Heart left ventricle (tissue), 16 donors: ENCODE data around the gene FBXL3. TPM values are rescaled to one million over a fixed set of nuclear protein-coding genes. Genes with fewer than 3 reads are reported as not detected.

Experiments
- ATAC-seq, 4 donors: fragments of 200-7000 bp; cut with Tn5 transposase; one replicate each; pipeline ENCODE4 v1.9.1; 2020 to 2022; ENCODE audit warnings: moderate library complexity in 4 of 4, mild to moderate bottlenecking in 3 of 4, moderate number of reproducible peaks in 1 of 4
- DNase-seq, 5 donors: peaks; one replicate each; pipeline ENCODE4 v3.0.0-alpha.2; 2020
- H3K27ac ChIP-seq, 12 donors: fragments of 200-600 bp; sonication (generic) in 4 of 12; one replicate each; pipeline versions ENCODE4 v1.5.0 to v1.8.0; 2016 to 2022; ENCODE audit warnings: mild to moderate bottlenecking in 2 of 12
- H3K27me3 ChIP-seq, 9 donors: fragments of 200-600 bp; sonication (generic) in 2 of 9; one replicate each; pipeline versions ENCODE4 v1.5.1 to v1.8.0; 2016 to 2022; ENCODE audit warnings: mild to moderate bottlenecking in 3 of 9
- H3K36me3 ChIP-seq, 9 donors: fragments of 200-600 bp; sonication (generic) in 2 of 9; one replicate each; pipeline versions ENCODE4 v1.5.0 to v1.8.0; 2018 to 2022; ENCODE audit warnings: mild to moderate bottlenecking in 2 of 9
- H3K4me1 ChIP-seq, 12 donors: fragments of 200-600 bp; sonication (generic) in 4 of 12; one replicate each; pipeline versions ENCODE4 v1.5.0 to v1.8.0; 2016 to 2022; ENCODE audit warnings: mild to moderate bottlenecking in 3 of 12
- H3K4me3 ChIP-seq, 12 donors: fragments of 200-600 bp; sonication (generic) in 4 of 12; one replicate each; pipeline versions ENCODE4 v1.5.0 to v1.8.0; 2017 to 2022; ENCODE audit warnings: mild to moderate bottlenecking in 9 of 12, moderate library complexity in 4 of 12
- H3K9me3 ChIP-seq, 12 donors: fragments of 200-600 bp; sonication (generic) in 4 of 12; one replicate each; pipeline versions ENCODE4 v1.5.0 to v1.8.0; 2016 to 2022; ENCODE audit warnings: mild to moderate bottlenecking in 1 of 12
- POLR2A ChIP-seq, 2 donors: fragments of 450-650 bp; IDR thresholded peaks; one replicate each; pipeline ENCODE4 v1.6.1; 2017; ENCODE audit warnings: antibody characterized with exemption in 2 of 2, mild to moderate bottlenecking in 2 of 2, moderate library complexity in 2 of 2
- WGBS, 4 donors: extraction: QIAGEN DNeasy Blood & Tissue Kit in 2 of 4; methylation state at CpG; one replicate each; pipeline versions ENCODE4 v1.1.5 to v1.1.7; 2013 to 2018; 5-methylcytosine and 5-hydroxymethylcytosine counted together
- intact Hi-C, 10 donors: fragments of 100-400 bp; cut with DNase I; formaldehyde crosslinking; loops; one replicate each; pipeline versions ENCODE4 v1.11.1 to v1.14.2; 2022
- polyA plus RNA-seq, 2 donors: library from polyadenylated mRNA; stranded (reverse); fragments of 200-250 nt; gene quantifications; one replicate each; pipeline ENCODE4 v1.2.3, GENCODE V29; 2013
- total RNA-seq, 9 donors: library from RNA; depleted of rRNA in 2 of 9; stranded (reverse); fragments of >200 nt in 2 of 9; fragmentation: NEBNext Ultra II Directional in 3 of 9; extraction: Animal tissue kit (Norgen Biotek cat#: 25700) in 3 of 9; gene quantifications; one replicate each; pipeline versions ENCODE4 v1.1.0 to v1.2.4, GENCODE V29; 2016 to 2023
- TF ChIP-seq, protein P1 (sequence below), 12 donors: fragments of 200-600 bp; sonication (generic) in 4 of 12; IDR thresholded peaks; one replicate each; pipeline versions ENCODE4 v1.5.0 to v1.8.0; 2018 to 2022; ENCODE audit warnings: antibody characterized with exemption in 12 of 12, mild to moderate bottlenecking in 5 of 12
- donor health status: ischemic (EF 13 %, LVEDD 7.1; RV severe dilation, severe dysfunction).
- donor health status: healthy with polysubstance abuse.
- donor health status: DM: no; HTN: yes; CAD: no.
- donor health status: DM: no; HTN: no; CAD: no.
- donor health status: ischemic (EF 25% LVEDD 6.9; RV normal size, moderate dysfunction).
- donor health status: ischemic (EF 25% LVEDD 5.7; RV mildly dilated, moderate dysfunction).
- donor health status: healthy.
- donor health status: DM: yes; HTN: yes; CAD: no.
- donor health status: ischemic (EF 35%, LVEDD 5.7; RV mildly dilated, moderate dysfunction).
- donor health status: nonischemic (EF 11% LVEDD 7.7; RV severe dilation, severe dysfunction).
- donor health status: DM: yes; HTN: yes; CAD: no.
- donor health status: PGD.
- donor health status: ischemic (EF 29% LVEDD 5.4; RV normal size, mild dysfunction).
- donor health status: nonischemic (EF 23%, LVEDD 6.1; RV moderate dilation, normal function).

Gene FBXL3
- total and polyA plus RNA-seq, 11 donors, result 11.8 to 50.0 (median 31.4) TPM

DNA sequence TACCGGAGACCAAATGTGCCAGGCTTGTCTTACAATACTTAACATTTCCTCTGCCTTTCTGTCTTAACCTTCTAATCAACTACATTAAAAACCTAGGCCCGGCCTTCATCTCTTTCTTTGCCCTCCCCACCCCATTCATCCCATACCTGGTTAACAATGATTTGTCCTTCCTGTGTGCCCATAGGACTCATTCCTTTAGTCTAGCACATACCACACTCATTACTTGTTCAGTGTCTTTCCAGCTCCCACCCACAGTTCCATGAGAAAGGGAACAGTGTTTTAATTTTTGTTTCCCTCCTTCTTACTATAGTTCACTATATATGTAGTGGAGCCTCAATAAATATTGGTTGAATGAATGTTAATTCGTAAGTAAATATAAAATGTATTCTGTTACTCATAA lies 32.7 kb downstream of the FBXL3 start:
- ATAC-seq (no peak), DNase-seq (no peak)
- Histone ChIP-seq H3K36me3 (peaks cover 0 to 44% (median 37%) of the 10 kb centered on the region in 9 donors), H3K27me3 (no peaks in the 10 kb centered on the region), H3K4me3 (no peak overlapping the region), H3K27ac (no peak overlapping the region), H3K4me1 (peaks cover 0 to 25% (median 11%) of the 10 kb centered on the region in 12 donors), H3K9me3 (no peaks in the 10 kb centered on the region)
- 97 to 98% (median 97%) methylated on average over 3 of the region's 3 CpGs for WGBS, 4 donors
- intact Hi-C loops, result loop anchor here in 1 of 10 donors (5.0 kb wide), 1 partner anchor 107 kb away; the partner anchor contains the start of gene KCTD12
- TF ChIP-seq POLR2A (IDR thresholded peaks at IDR 0.05), result no peak
- TF ChIP-seq, protein P1, sequence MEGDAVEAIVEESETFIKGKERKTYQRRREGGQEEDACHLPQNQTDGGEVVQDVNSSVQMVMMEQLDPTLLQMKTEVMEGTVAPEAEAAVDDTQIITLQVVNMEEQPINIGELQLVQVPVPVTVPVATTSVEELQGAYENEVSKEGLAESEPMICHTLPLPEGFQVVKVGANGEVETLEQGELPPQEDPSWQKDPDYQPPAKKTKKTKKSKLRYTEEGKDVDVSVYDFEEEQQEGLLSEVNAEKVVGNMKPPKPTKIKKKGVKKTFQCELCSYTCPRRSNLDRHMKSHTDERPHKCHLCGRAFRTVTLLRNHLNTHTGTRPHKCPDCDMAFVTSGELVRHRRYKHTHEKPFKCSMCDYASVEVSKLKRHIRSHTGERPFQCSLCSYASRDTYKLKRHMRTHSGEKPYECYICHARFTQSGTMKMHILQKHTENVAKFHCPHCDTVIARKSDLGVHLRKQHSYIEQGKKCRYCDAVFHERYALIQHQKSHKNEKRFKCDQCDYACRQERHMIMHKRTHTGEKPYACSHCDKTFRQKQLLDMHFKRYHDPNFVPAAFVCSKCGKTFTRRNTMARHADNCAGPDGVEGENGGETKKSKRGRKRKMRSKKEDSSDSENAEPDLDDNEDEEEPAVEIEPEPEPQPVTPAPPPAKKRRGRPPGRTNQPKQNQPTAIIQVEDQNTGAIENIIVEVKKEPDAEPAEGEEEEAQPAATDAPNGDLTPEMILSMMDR (IDR thresholded peaks at IDR 0.05), result no peak

DNA sequence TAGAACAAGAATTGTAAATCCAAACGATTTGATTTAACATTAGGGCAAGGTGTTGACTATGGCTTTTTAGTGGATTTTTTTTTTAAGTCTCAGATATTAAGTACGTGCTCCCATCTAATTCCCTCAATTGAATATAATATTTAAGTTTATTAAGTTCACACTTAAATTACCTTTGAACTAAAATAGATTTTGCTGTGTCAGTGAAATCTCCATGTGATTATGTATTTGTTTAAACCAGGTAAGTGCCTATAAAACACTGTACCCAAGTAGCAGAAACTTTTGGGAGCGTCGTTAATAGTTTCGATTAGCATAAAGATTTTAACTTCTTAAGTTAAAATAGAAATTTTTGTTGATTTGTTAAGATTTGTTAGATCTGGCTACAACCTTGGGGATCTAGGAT lies 33.5 kb downstream of the FBXL3 start:
- Histone ChIP-seq H3K4me1 (peaks cover 0 to 25% (median 11%) of the 10 kb centered on the region in 12 donors), H3K27ac (peak overlapping the region in 3 of 12 donors; percentile 85 to 95 (median 92)), H3K27me3 (no peaks in the 10 kb centered on the region), H3K4me3 (peak overlapping the region in 2 of 12 donors; percentile 92 to 94), H3K9me3 (no peaks in the 10 kb centered on the region), H3K36me3 (peaks cover 0 to 37% (median 29%) of the 10 kb centered on the region in 9 donors)
- WGBS, 4 donors, result 87 to 92% (median 91%) methylated on average over 5 of the region's 5 CpGs
- ATAC-seq (no peak), DNase-seq (no peak)
- TF ChIP-seq, protein P1 (IDR thresholded peaks at IDR 0.05), result no peak
- no peak for TF ChIP-seq POLR2A (IDR thresholded peaks at IDR 0.05)
- intact Hi-C loops, result loop anchor here in 2 of 10 donors (2.0 to 5.0 kb wide), 2 partner anchors 33 to 106 kb away; partner anchors contain the start of genes FBXL3 (in 2 of the 2) and KCTD12 (in 1 of the 2)

DNA sequence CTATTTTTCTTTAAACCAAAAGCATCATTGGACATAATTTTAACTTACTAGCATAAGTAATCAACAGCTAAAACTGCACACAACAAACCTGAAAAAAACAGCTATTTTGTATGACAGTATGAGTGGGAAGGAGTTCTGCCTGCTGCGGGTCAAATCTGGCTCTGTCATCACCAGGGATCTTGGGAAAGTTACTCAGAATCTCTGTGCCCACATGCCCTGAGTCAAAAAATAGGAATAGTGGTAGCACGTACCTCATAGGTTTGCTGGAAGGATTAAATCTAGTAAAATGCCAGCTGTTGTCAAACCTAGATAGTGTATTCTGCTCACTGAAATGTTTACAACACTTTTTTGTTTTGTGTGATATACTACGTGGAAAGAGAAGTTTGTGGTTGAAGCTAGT lies 33.9 kb downstream of the FBXL3 start:
- no peak for ATAC-seq
- intact Hi-C loops, result loop anchor here in 2 of 10 donors (2.0 to 5.0 kb wide), 2 partner anchors 34 to 106 kb away; partner anchors contain the start of genes FBXL3 (in 2 of the 2) and KCTD12 (in 1 of the 2)
- H3K27ac ChIP-seq, result peak overlapping the region in 11 of 12 donors; percentile 85 to 95 (median 91)
- peak overlapping the region; percentile 60 to 94 (median 78) for H3K4me3 ChIP-seq
- no peak for TF ChIP-seq POLR2A (IDR thresholded peaks at IDR 0.05)
- TF ChIP-seq, protein P1 (IDR thresholded peaks at IDR 0.05), result no peak
- peaks cover 0 to 32% (median 25%) of the 10 kb centered on the region in 9 donors for H3K36me3 ChIP-seq
- H3K27me3 ChIP-seq, result no peaks in the 10 kb centered on the region
- H3K4me1 ChIP-seq, result peaks cover 0 to 25% (median 11%) of the 10 kb centered on the region in 12 donors
- DNase-seq, result no peak
- WGBS, 4 donors, result 43 to 57% (median 53%) methylated on average over 3 of the region's 3 CpGs
- no peaks in the 10 kb centered on the region for H3K9me3 ChIP-seq

DNA sequence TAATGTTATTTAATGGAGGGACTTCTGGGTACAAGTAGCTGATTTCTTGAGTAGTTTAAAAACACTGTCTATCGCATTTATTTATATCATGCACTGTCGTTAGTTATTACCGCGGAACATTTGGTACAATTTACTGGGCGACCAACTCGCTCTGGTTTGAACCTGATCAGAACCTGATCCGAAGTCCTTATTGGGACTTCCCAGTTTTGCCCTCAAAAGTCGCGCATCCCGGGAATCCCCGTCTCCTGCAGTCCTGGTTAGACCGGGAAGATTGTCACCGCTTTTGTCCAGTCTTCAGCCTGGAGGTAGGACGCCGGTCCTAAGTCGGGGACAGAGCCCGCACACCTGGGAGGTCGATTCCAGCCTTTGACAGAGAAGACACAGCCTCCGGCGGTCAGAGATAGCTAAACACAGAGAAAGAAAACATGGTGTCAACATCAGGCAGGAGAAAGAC lies 34.4 kb downstream of the FBXL3 start:
- 1 to 5% (median 2%) methylated on average over 19 to 20 of the region's 20 CpGs for WGBS, 4 donors
- Histone ChIP-seq H3K4me1 (peaks cover 0 to 25% (median 11%) of the 10 kb centered on the region in 12 donors), H3K4me3 (peak overlapping the region; percentile 60 to 94 (median 78)), H3K36me3 (peaks cover 0 to 28% (median 20%) of the 10 kb centered on the region in 9 donors), H3K27ac (peak overlapping the region; percentile 85 to 95 (median 90)), H3K9me3 (no peaks in the 10 kb centered on the region), H3K27me3 (no peaks in the 10 kb centered on the region)
- peak in 3 of 5 donors; percentile 18 to 32 (median 23) for DNase-seq
- ATAC-seq, result peak in 2 of 4 donors; percentile 6 to 10
- no peak for TF ChIP-seq POLR2A (IDR thresholded peaks at IDR 0.05)
- TF ChIP-seq, protein P1 (IDR thresholded peaks at IDR 0.05), result no peak
- intact Hi-C loops, result loop anchor here in 3 of 10 donors (1.0 to 5.0 kb wide), 3 partner anchors 34 to 105 kb away; partner anchors contain the start of genes FBXL3 (in 2 of the 3) and KCTD12 (in 1 of the 3)
